Endodermal cell (in vitro differentiated cells): ENCODE results near the gene TMOD3. TPM values are rescaled to one million over a fixed set of nuclear protein-coding genes. Genes with fewer than 3 reads are reported as not detected.

Source experiments
- DNase-seq: peaks from one replicate; pipeline ENCODE4 v3.0.0-alpha.2; 2017
- H3K27ac ChIP-seq: 2 replicates; pipeline ENCODE4 v1.5.1; 2013; ENCODE audit warnings: mild to moderate bottlenecking, low read depth, low read length, moderate library complexity
- H3K27me3 ChIP-seq: 2 replicates; pipeline ENCODE4 v1.6.1; 2013; ENCODE audit warnings: mild to moderate bottlenecking, low read length, moderate library complexity; ENCODE audit not compliant: insufficient read depth, control insufficient read depth, poor library complexity, severe bottlenecking
- H3K36me3 ChIP-seq: 2 replicates; pipeline ENCODE4 v1.7.0; 2013; ENCODE audit warnings: mild to moderate bottlenecking, low read length, moderate library complexity; ENCODE audit not compliant: control insufficient read depth, insufficient read depth
- H3K4me1 ChIP-seq: one replicate; pipeline ENCODE4 v1.7.0; 2013; ENCODE audit warnings: low read length; ENCODE audit not compliant: control insufficient read depth, insufficient read depth
- H3K4me3 ChIP-seq: 2 replicates; pipeline ENCODE4 v1.5.1; 2013; ENCODE audit warnings: mild to moderate bottlenecking, low read length, moderate library complexity
- H3K9ac ChIP-seq: 2 replicates; pipeline ENCODE4 v1.6.1; 2013; ENCODE audit warnings: mild to moderate bottlenecking, low read length, moderate library complexity; ENCODE audit not compliant: poor library complexity, severe bottlenecking; ENCODE audit errors: extremely low read depth
- H3K9me3 ChIP-seq: 2 replicates; pipeline ENCODE4 v1.6.1; 2013; ENCODE audit warnings: mild to moderate bottlenecking, low read length, moderate library complexity; ENCODE audit not compliant: control insufficient read depth
- H3K27ac Mint-ChIP-seq: 2 replicates; pipeline ENCODE4 v1.8.0; 2020; ENCODE audit warnings: mixed read lengths
- H3K27me3 Mint-ChIP-seq: 2 replicates; pipeline ENCODE4 v1.8.0; 2021; ENCODE audit warnings: mild to moderate bottlenecking, mixed read lengths; ENCODE audit not compliant: insufficient read depth
- H3K36me3 Mint-ChIP-seq: 2 replicates; pipeline ENCODE4 v1.8.0; 2020; ENCODE audit warnings: low read depth, mixed read lengths
- H3K4me1 Mint-ChIP-seq: 2 replicates; pipeline ENCODE4 v1.8.0; 2020; ENCODE audit warnings: mixed read lengths
- H3K4me3 Mint-ChIP-seq: 2 replicates; pipeline ENCODE4 v1.8.0; 2020; ENCODE audit warnings: mild to moderate bottlenecking, moderate library complexity, mixed read lengths
- H3K9me3 Mint-ChIP-seq: 2 replicates; pipeline ENCODE4 v1.8.0; 2020; ENCODE audit warnings: mild to moderate bottlenecking, mixed read lengths
- WGBS, 2 experiments: methylation state at CpG; one replicate each; pipeline versions ENCODE4 v1.1.5 to v1.1.7; 2013; ENCODE audit warnings: missing lambda C conversion rate in 2 of 2, mixed read lengths in 1 of 2; ENCODE audit not compliant: insufficient coverage in 1 of 2, insufficient read length in 1 of 2; 5-methylcytosine and 5-hydroxymethylcytosine counted together
- total RNA-seq, 2 donors: library from RNA; stranded (reverse); fragmentation: NEBNext Ultra II Directional in 1 of 2; extraction: Animal tissue kit (Norgen Biotek cat#: 25700) in 1 of 2; gene quantifications; 2 replicates in 1 of 2; 3 replicates in 1 of 2; pipeline ENCODE4 v1.2.1, GENCODE V29; 2021
- TF ChIP-seq, protein P1 (sequence below): fragments of 200-600 bp; sonication (generic); conservative IDR thresholded peaks from 2 replicates; pipeline ENCODE4 v1.5.0; 2021; ENCODE audit warnings: antibody characterized with exemption, mild to moderate bottlenecking

The TMOD3 gene
- total RNA-seq, 2 donors from 2014 or later = 39.6 to 44.4 TPM

GRCh38 chr15:51924156-51925068 lies 95.0 kb downstream of the TMOD3 start:
- Mint-ChIP-seq H3K9me3 (no peaks in the 10 kb centered on the region), H3K36me3 (peaks cover 40% of the 10 kb centered on the region), H3K4me3 (no peak overlapping the region), H3K4me1 (no peaks in the 10 kb centered on the region), H3K27me3 (no peaks in the 10 kb centered on the region), H3K27ac (no peak overlapping the region)
- Histone ChIP-seq H3K4me3 (no peak overlapping the region), H3K9ac (no peak overlapping the region), H3K27me3 (no peaks in the 10 kb centered on the region), H3K36me3 (peaks cover 38% of the 10 kb centered on the region), H3K9me3 (no peaks in the 10 kb centered on the region), H3K27ac (peak overlapping the region; percentile 36), H3K4me1 (no peaks in the 10 kb centered on the region)
- DNase-seq = peak; percentile 78
- TF ChIP-seq, protein P1, sequence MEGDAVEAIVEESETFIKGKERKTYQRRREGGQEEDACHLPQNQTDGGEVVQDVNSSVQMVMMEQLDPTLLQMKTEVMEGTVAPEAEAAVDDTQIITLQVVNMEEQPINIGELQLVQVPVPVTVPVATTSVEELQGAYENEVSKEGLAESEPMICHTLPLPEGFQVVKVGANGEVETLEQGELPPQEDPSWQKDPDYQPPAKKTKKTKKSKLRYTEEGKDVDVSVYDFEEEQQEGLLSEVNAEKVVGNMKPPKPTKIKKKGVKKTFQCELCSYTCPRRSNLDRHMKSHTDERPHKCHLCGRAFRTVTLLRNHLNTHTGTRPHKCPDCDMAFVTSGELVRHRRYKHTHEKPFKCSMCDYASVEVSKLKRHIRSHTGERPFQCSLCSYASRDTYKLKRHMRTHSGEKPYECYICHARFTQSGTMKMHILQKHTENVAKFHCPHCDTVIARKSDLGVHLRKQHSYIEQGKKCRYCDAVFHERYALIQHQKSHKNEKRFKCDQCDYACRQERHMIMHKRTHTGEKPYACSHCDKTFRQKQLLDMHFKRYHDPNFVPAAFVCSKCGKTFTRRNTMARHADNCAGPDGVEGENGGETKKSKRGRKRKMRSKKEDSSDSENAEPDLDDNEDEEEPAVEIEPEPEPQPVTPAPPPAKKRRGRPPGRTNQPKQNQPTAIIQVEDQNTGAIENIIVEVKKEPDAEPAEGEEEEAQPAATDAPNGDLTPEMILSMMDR = no peak
- 85 to 87% methylated on average over 9 to 11 of the region's 11 CpGs for WGBS, 2 experiments

DNA sequence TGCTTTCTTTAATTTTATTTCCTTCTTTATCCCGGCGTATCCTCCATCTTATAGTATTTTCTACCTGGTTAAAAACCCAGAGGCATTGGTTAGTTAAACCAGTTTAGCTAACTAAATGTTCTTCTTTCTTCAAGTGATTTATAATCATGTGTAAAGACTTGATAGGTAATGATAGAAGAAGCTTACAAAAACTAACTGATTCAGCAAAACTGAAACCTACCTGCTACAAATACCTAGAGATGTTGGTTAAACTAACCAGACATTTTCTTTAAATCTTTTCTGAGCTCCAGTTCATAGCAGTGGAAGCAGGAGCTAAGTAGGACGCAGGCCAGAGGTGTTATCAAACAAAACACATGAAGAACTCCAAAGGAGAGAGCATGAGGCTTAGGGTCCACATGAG lies 97.4 kb downstream of the TMOD3 start:
- Mint-ChIP-seq H3K4me1 (no peaks in the 10 kb centered on the region), H3K9me3 (no peaks in the 10 kb centered on the region), H3K4me3 (no peak overlapping the region), H3K27ac (no peak overlapping the region), H3K36me3 (peaks cover 33% of the 10 kb centered on the region), H3K27me3 (no peaks in the 10 kb centered on the region)
- peaks cover 31% of the 10 kb centered on the region for H3K36me3 ChIP-seq
- 99 to 100% methylated on average over 1 to 3 of the region's 3 CpGs for WGBS, 2 experiments
- H3K9ac ChIP-seq = no peak overlapping the region
- no peak overlapping the region for H3K27ac ChIP-seq
- no peaks in the 10 kb centered on the region for H3K27me3 ChIP-seq
- H3K9me3 ChIP-seq = no peaks in the 10 kb centered on the region
- H3K4me1 ChIP-seq = no peaks in the 10 kb centered on the region
- TF ChIP-seq, protein P1 = no peak
- H3K4me3 ChIP-seq = no peak overlapping the region
- no peak for DNase-seq

DNA sequence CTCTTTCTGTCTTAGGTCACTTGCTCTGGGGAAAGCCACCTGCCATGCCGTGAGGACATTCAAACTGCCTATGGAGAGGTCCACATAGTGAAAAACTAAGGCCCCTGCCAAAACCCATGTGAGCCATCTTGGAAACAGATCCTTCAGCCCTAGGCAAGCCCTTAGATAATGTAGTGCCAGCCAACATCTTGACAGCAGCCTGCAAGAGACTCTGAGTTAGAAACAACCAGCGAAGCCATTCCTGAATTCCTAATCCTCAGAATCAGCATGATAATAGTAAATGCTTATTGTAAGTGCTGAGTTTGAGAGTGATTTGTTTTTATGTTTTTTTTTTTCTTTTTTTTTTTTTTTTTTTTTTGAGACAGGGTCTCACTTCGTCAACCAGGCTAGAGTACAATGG lies 101.6 kb downstream of the TMOD3 start:
- no peak for DNase-seq
- Histone ChIP-seq H3K27ac (no peak overlapping the region), H3K27me3 (no peaks in the 10 kb centered on the region), H3K4me3 (no peak overlapping the region), H3K9me3 (no peaks in the 10 kb centered on the region), H3K4me1 (no peaks in the 10 kb centered on the region), H3K9ac (no peak overlapping the region), H3K36me3 (peaks cover 10% of the 10 kb centered on the region)
- 86 to 87% methylated on average over 2 to 3 of the region's 3 CpGs for WGBS, 2 experiments
- TF ChIP-seq, protein P1 = no peak
- Mint-ChIP-seq H3K4me1 (peaks cover 6% of the 10 kb centered on the region), H3K4me3 (no peak overlapping the region), H3K36me3 (peaks cover 20% of the 10 kb centered on the region), H3K27ac (no peak overlapping the region), H3K27me3 (no peaks in the 10 kb centered on the region), H3K9me3 (no peaks in the 10 kb centered on the region)
